Lung (tissue), 12 donors: ENCODE measurements around the gene DPH5. TPM values are rescaled to one million over a fixed set of nuclear protein-coding genes. Genes with fewer than 3 reads are reported as not detected.
"Not testable (repeated sequence)": the region's sequence is repeated elsewhere in the genome, so short reads cannot be mapped to it uniquely, and the experiment has no call there.

Experiments used
- ATAC-seq: fragments of 200-7000 bp; cut with Tn5 transposase; one replicate; pipeline ENCODE4 v1.9.1; 2020; ENCODE audit warnings: moderate number of reproducible peaks; ENCODE audit not compliant: insufficient read depth, low FRiP score
- DNase-seq, 3 donors: peaks; one replicate each; pipeline ENCODE4 v3.0.0-alpha.2; 2013 to 2017
- H3K27ac ChIP-seq, 2 donors: one replicate each; pipeline ENCODE4 v1.5.1; 2013; ENCODE audit warnings: mild to moderate bottlenecking in 2 of 2, moderate library complexity in 2 of 2, control low read depth in 1 of 2, inconsistent platforms in 1 of 2, low read depth in 1 of 2, low read length in 1 of 2
- H3K27me3 ChIP-seq, 3 donors: one replicate each; pipeline ENCODE4 v1.5.1; 2013; ENCODE audit warnings: low read length in 2 of 3; ENCODE audit not compliant: control insufficient read depth in 3 of 3, insufficient read depth in 3 of 3
- H3K36me3 ChIP-seq, 4 donors: one replicate each; pipeline ENCODE4 v1.5.1; 2013; ENCODE audit warnings: low read length in 4 of 4, mild to moderate bottlenecking in 1 of 4, moderate library complexity in 1 of 4; ENCODE audit not compliant: control insufficient read depth in 4 of 4, insufficient read depth in 4 of 4
- H3K4me1 ChIP-seq, 5 donors: one replicate each; pipeline ENCODE4 v1.5.1; 2013; ENCODE audit warnings: low read length in 5 of 5, mild to moderate bottlenecking in 2 of 5, moderate library complexity in 1 of 5; ENCODE audit not compliant: control insufficient read depth in 5 of 5, insufficient read depth in 5 of 5
- H3K4me3 ChIP-seq: one replicate; pipeline ENCODE4 v1.5.1; 2013; ENCODE audit warnings: mild to moderate bottlenecking, control low read depth, moderate library complexity
- H3K9ac ChIP-seq, 2 donors: one replicate each; pipeline ENCODE4 v1.5.1; 2013; ENCODE audit warnings: low read length in 2 of 2, control low read depth in 1 of 2; ENCODE audit not compliant: insufficient read depth in 1 of 2
- H3K9me3 ChIP-seq, 4 donors: one replicate each; pipeline ENCODE4 v1.5.1; 2013; ENCODE audit warnings: low read length in 3 of 4, mild to moderate bottlenecking in 1 of 4, moderate library complexity in 1 of 4; ENCODE audit not compliant: control insufficient read depth in 4 of 4, insufficient read depth in 3 of 4
- CTCF ChIP-seq: IDR thresholded peaks from 2 replicates; pipeline ENCODE4 v1.5.1; 2012; ENCODE audit warnings: mild to moderate bottlenecking; ENCODE audit errors: control extremely low read depth, extremely low read depth
- WGBS, 2 donors: extraction: QIAGEN DNeasy Blood & Tissue Kit; methylation state at CpG; one replicate each; pipeline ENCODE4 v1.1.7; 2013; 5-methylcytosine and 5-hydroxymethylcytosine counted together
- polyA plus RNA-seq, 2 donors: library from polyadenylated mRNA; stranded (reverse); fragments of 200-250 nt; gene quantifications; one replicate each; pipeline ENCODE4 v1.2.1, GENCODE V29; 2013
- total RNA-seq, 2 donors: library from RNA; depleted of rRNA in 1 of 2; stranded (reverse); fragments of >200 nt in 1 of 2; gene quantifications; one replicate each; pipeline ENCODE4 v1.2.1, GENCODE V29; 2014 to 2021
- donor health status: control.
- donor health status: control.
- donor health status: Bipolar disorder and iron deficiency.
- donor health status: healthy.
- donor health status: DM: yes; HTN: yes; CAD: no.

The DPH5 gene
- total and polyA plus RNA-seq, 4 donors = 21.2 to 30.7 (median 27.2) TPM

DNA sequence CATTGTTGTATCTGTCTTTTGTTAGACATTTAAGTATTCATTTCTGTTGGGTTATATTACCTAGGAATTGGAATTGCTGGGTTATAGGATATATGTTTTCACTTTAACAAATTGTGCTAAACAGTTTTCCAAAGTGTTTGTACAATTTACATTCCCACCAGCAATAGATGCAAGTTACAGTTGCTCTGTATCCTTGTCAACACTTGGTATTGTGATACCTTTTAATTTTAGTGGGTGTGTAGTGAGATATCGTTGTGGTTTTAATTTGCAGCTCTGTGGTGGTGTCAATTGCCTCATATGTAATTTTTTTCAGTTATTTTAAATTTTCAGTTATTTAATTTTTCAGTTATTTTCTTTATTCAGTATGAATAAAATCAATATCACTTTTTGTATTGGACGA is 7.4 kb upstream of the DPH5 start:
- ATAC-seq (no peak), DNase-seq (no peak)
- Histone ChIP-seq H3K9me3 (no peaks in the 10 kb centered on the region), H3K4me3 (no peak overlapping the region), H3K4me1 (peaks cover 0 to 3% (median 0%) of the 10 kb centered on the region in 5 donors), H3K27me3 (no peaks in the 10 kb centered on the region), H3K36me3 (peaks cover 0 to 1% (median 0%) of the 10 kb centered on the region in 4 donors), H3K9ac (no peak overlapping the region), H3K27ac (no peak overlapping the region)
- 94 to 97% methylated on average over 2 of the region's 2 CpGs for WGBS, 2 donors
- TF ChIP-seq CTCF = no peak

- H3K27ac ChIP-seq, ATAC-seq, H3K9ac ChIP-seq, H3K4me3 ChIP-seq, DNase-seq, H3K36me3 ChIP-seq, H3K4me1 ChIP-seq, H3K9me3 ChIP-seq, H3K27me3 ChIP-seq: not testable (repeated sequence)
- WGBS, 2 donors = 94 to 99% methylated on average over 2 of the region's 2 CpGs
Observed at GRCh38 chr1:101032129-101032528, 6.5 kb upstream of the DPH5 start.

GRCh38 chr1:101030881-101031280 is 5.3 kb upstream of the DPH5 start:
- no peaks in the 10 kb centered on the region for H3K27me3 ChIP-seq

GRCh38 chr1:101029184-101029583 is 3.6 kb upstream of the DPH5 start:
- DNase-seq (no peak), ATAC-seq (no peak)
- Histone ChIP-seq H3K27ac (no peak overlapping the region), H3K9me3 (no peaks in the 10 kb centered on the region), H3K4me3 (no peak overlapping the region), H3K4me1 (peaks cover 0 to 16% (median 4%) of the 10 kb centered on the region in 5 donors), H3K9ac (no peak overlapping the region), H3K27me3 (no peaks in the 10 kb centered on the region), H3K36me3 (no peaks in the 10 kb centered on the region)
- WGBS, 2 donors = 81 to 93% methylated on average over 1 of the region's 1 CpG
- TF ChIP-seq CTCF = no peak

More at GRCh38 chr1:101030881-101031280, 5.3 kb upstream of the DPH5 start:
- WGBS, 2 donors = 68 to 70% methylated on average over 4 of the region's 4 CpGs
- no peak for TF ChIP-seq CTCF
- no peaks in the 10 kb centered on the region for H3K36me3 ChIP-seq
- H3K9me3 ChIP-seq = no peaks in the 10 kb centered on the region
- no peak overlapping the region for H3K27ac ChIP-seq
- no peak overlapping the region for H3K4me3 ChIP-seq
- ATAC-seq (no peak), DNase-seq (no peak)
- H3K4me1 ChIP-seq = peaks cover 0 to 7% (median 2%) of the 10 kb centered on the region in 5 donors
- H3K9ac ChIP-seq = no peak overlapping the region
